Measurements from ENCODE around the gene MRE11.

GRCh38 chr11:94500181-94500580 is 6.5 kb upstream of the MRE11 start:
- TF ChIP-seq CTCF (IDR thresholded peaks at IDR 0.05) (no peak), HOXA7 (CRISPR knock-in tag; IDR thresholded peaks at IDR 0.05) (no peak), HMGXB4 (CRISPR knock-in tag; IDR thresholded peaks at IDR 0.05; ENCODE audit: borderline replicate concordance) (no peak), MAFK (IDR thresholded peaks at IDR 0.05; ENCODE audit: partially characterized antibody) (no peak), POLR2AphosphoS2 (conservative IDR thresholded peaks at IDR 0.05; ENCODE audit: low read length) (no peak), ESRRA (IDR thresholded peaks at IDR 0.05; ENCODE audit: borderline replicate concordance, low read length) (no peak), CHD2 (IDR thresholded peaks at IDR 0.05; ENCODE audit: low read length, partially characterized antibody) (no peak), NPAS2 (CRISPR knock-in tag; IDR thresholded peaks at IDR 0.05; ENCODE audit: borderline replicate concordance) (no peak), POLR2A (IDR thresholded peaks at IDR 0.05; ENCODE audit: low read length) (no peak), CHD4 (IDR thresholded peaks at IDR 0.05; ENCODE audit: borderline replicate concordance) (no peak), RFX5 (IDR thresholded peaks at IDR 0.05) (no peak), MAX (IDR thresholded peaks at IDR 0.05) (no peak), MYC (IDR thresholded peaks at IDR 0.05; ENCODE audit: borderline replicate concordance, low read length) (no peak), EP300 (IDR thresholded peaks at IDR 0.05) (no peak)

Data from A549 (cell line).